Breast epithelium (tissue), 3 donors: ENCODE measurements around the gene PROCA1.

Experiments used
- POLR2A ChIP-seq: fragments of 450-650 bp; IDR thresholded peaks from one replicate; pipeline ENCODE4 v1.6.1; 2016; ENCODE audit warnings: antibody characterized with exemption, mild to moderate bottlenecking, moderate library complexity
- POLR2AphosphoS5 ChIP-seq, 3 donors: sonication (generic); formaldehyde crosslinking; IDR thresholded peaks; one replicate each; pipeline ENCODE4 v1.6.1; 2017; ENCODE audit warnings: antibody characterized with exemption in 3 of 3
- TF ChIP-seq, protein P1 (sequence below), 3 donors: fragments of 450-650 bp; IDR thresholded peaks; one replicate each; pipeline ENCODE4 v1.5.1; 2016 to 2017; ENCODE audit warnings: antibody characterized with exemption in 3 of 3, mild to moderate bottlenecking in 3 of 3, moderate library complexity in 3 of 3

DNA sequence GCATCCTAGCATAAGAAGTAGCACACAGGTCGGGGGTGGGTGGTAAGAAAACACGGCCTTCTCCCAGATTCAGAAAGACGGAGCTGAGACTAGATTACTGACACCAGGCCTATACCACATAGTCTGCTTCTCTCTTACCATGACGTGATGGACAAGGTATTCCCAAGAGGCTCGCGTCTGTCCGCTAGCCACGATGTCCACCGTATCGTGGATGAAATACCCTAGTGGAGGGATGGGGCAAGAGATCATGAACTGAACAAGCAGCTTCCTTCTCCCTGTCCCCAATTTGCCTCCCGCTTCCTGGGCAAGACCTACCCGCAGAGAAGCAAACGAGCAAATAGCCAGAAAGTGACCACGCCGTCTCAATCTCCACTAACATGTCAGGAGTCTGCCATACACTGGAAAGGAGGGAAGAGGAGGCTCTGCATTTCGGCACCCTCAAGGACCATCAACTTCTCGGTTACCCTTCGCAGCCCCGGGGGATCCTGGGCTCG, 13.5 kb upstream of the PROCA1 start:
- TF ChIP-seq, protein P1, sequence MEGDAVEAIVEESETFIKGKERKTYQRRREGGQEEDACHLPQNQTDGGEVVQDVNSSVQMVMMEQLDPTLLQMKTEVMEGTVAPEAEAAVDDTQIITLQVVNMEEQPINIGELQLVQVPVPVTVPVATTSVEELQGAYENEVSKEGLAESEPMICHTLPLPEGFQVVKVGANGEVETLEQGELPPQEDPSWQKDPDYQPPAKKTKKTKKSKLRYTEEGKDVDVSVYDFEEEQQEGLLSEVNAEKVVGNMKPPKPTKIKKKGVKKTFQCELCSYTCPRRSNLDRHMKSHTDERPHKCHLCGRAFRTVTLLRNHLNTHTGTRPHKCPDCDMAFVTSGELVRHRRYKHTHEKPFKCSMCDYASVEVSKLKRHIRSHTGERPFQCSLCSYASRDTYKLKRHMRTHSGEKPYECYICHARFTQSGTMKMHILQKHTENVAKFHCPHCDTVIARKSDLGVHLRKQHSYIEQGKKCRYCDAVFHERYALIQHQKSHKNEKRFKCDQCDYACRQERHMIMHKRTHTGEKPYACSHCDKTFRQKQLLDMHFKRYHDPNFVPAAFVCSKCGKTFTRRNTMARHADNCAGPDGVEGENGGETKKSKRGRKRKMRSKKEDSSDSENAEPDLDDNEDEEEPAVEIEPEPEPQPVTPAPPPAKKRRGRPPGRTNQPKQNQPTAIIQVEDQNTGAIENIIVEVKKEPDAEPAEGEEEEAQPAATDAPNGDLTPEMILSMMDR (IDR thresholded peaks at IDR 0.05), result no peak
- peak in 1 of 3 donors; percentile 19 for TF ChIP-seq POLR2AphosphoS5 (IDR thresholded peaks at IDR 0.05)
- no peak for TF ChIP-seq POLR2A
